Esophagus (tissue), 2 donors: ENCODE measurements around the gene CREB5. TPM values are rescaled to one million over a fixed set of nuclear protein-coding genes. Genes with fewer than 3 reads are reported as not detected.
"Not testable (repeated sequence)": the region's sequence is repeated elsewhere in the genome, so short reads cannot be mapped to it uniquely, and the experiment has no call there.

Experiments
- H3K27ac ChIP-seq, 2 donors: one replicate each; pipeline ENCODE4 v1.5.1; 2013; ENCODE audit warnings: low read depth in 2 of 2, mild to moderate bottlenecking in 2 of 2, inconsistent platforms in 1 of 2, low read length in 1 of 2, moderate library complexity in 1 of 2
- H3K27me3 ChIP-seq, 2 donors: one replicate each; pipeline ENCODE4 v1.6.1; 2013; ENCODE audit warnings: low read length in 2 of 2, control low read depth in 1 of 2, mild to moderate bottlenecking in 1 of 2; ENCODE audit not compliant: insufficient read depth in 2 of 2, control insufficient read depth in 1 of 2
- H3K36me3 ChIP-seq, 2 donors: one replicate each; pipeline ENCODE4 v1.6.1; 2013; ENCODE audit warnings: low read length in 1 of 2; ENCODE audit not compliant: control insufficient read depth in 2 of 2, insufficient read depth in 2 of 2
- H3K4me1 ChIP-seq, 2 donors: one replicate each; pipeline ENCODE4 v1.6.1; 2013; ENCODE audit warnings: low read length in 1 of 2; ENCODE audit not compliant: control insufficient read depth in 2 of 2, insufficient read depth in 2 of 2
- H3K4me3 ChIP-seq, 2 donors: one replicate each; pipeline ENCODE4 v1.5.1; 2013; ENCODE audit warnings: low read length in 2 of 2, mild to moderate bottlenecking in 2 of 2, low read depth in 1 of 2, moderate library complexity in 1 of 2
- H3K9me3 ChIP-seq, 2 donors: one replicate each; pipeline ENCODE4 v1.6.1; 2013; ENCODE audit warnings: mild to moderate bottlenecking in 2 of 2, low read depth in 1 of 2, low read length in 1 of 2, moderate library complexity in 1 of 2; ENCODE audit not compliant: control insufficient read depth in 2 of 2, insufficient read depth in 1 of 2
- WGBS, 2 donors: extraction: QIAGEN DNeasy Blood & Tissue Kit; methylation state at CpG; one replicate each; pipeline ENCODE4 v1.1.7; 2013; 5-methylcytosine and 5-hydroxymethylcytosine counted together
- polyA plus RNA-seq, 2 donors: library from polyadenylated mRNA; stranded (reverse); fragments of 200-250 nt; gene quantifications; one replicate each; pipeline ENCODE4 v1.2.3, GENCODE V29; 2013
- donor health status: healthy with polysubstance abuse.
- donor health status: Bipolar disorder and iron deficiency.

Gene CREB5
- polyA plus RNA-seq, 2 donors: 0.67 to 1.2 TPM

GRCh38 chr7:28546067-28546466 is 133.7 kb downstream of the CREB5 start:
- no peak overlapping the region for H3K4me3 ChIP-seq
- H3K27me3 ChIP-seq: no peaks in the 10 kb centered on the region
- H3K4me1 ChIP-seq: no peaks in the 10 kb centered on the region
- no peaks in the 10 kb centered on the region for H3K36me3 ChIP-seq
- no peaks in the 10 kb centered on the region for H3K9me3 ChIP-seq
- H3K27ac ChIP-seq: no peak overlapping the region

- Histone ChIP-seq H3K27ac (no peak overlapping the region), H3K4me3 (no peak overlapping the region), H3K4me1 (no peaks in the 10 kb centered on the region), H3K9me3 (no peaks in the 10 kb centered on the region), H3K36me3 (no peaks in the 10 kb centered on the region), H3K27me3 (no peaks in the 10 kb centered on the region)
- 98% methylated on average over 3 of the region's 3 CpGs for WGBS, 2 donors
These were observed 134.8 kb downstream of the CREB5 start for GRCh38 chr7:28547115-28547514.

- Histone ChIP-seq H3K36me3 (no peaks in the 10 kb centered on the region), H3K27ac (no peak overlapping the region), H3K4me1 (no peaks in the 10 kb centered on the region), H3K27me3 (no peaks in the 10 kb centered on the region), H3K4me3 (no peak overlapping the region), H3K9me3 (no peaks in the 10 kb centered on the region)
- WGBS, 2 donors: 64 to 76% methylated on average over 5 of the region's 5 CpGs
These were observed 136.1 kb downstream of the CREB5 start for GRCh38 chr7:28548416-28548815.

GRCh38 chr7:28549998-28550397 is 137.7 kb downstream of the CREB5 start:
- no peaks in the 10 kb centered on the region for H3K36me3 ChIP-seq
- WGBS, 2 donors: 70 to 75% methylated on average over 2 of the region's 2 CpGs

GRCh38 chr7:28550580-28551186 is 138.4 kb downstream of the CREB5 start:
- H3K4me1 ChIP-seq: no peaks in the 10 kb centered on the region
- no peak overlapping the region for H3K4me3 ChIP-seq
- WGBS, 2 donors: 60% methylated on average over 7 of the region's 7 CpGs
- H3K27me3 ChIP-seq: no peaks in the 10 kb centered on the region
- no peaks in the 10 kb centered on the region for H3K9me3 ChIP-seq
- no peaks in the 10 kb centered on the region for H3K36me3 ChIP-seq
- no peak overlapping the region for H3K27ac ChIP-seq

More at GRCh38 chr7:28549998-28550397, 137.7 kb downstream of the CREB5 start:
- Histone ChIP-seq H3K4me1 (no peaks in the 10 kb centered on the region), H3K9me3 (no peaks in the 10 kb centered on the region), H3K27me3 (no peaks in the 10 kb centered on the region), H3K27ac (no peak overlapping the region), H3K4me3 (no peak overlapping the region)

- no peaks in the 10 kb centered on the region for H3K36me3 ChIP-seq
- 9 to 19% methylated on average over 5 of the region's 5 CpGs for WGBS, 2 donors
These were observed 139.0 kb downstream of the CREB5 start for GRCh38 chr7:28551331-28551730.

GRCh38 chr7:28551766-28552165 is 139.4 kb downstream of the CREB5 start:
- not testable (repeated sequence) for H3K27ac ChIP-seq

More at GRCh38 chr7:28551331-28551730, 139.0 kb downstream of the CREB5 start:
- Histone ChIP-seq H3K27ac (no peak overlapping the region), H3K4me1 (no peaks in the 10 kb centered on the region), H3K9me3 (no peaks in the 10 kb centered on the region), H3K4me3 (no peak overlapping the region), H3K27me3 (no peaks in the 10 kb centered on the region)

GRCh38 chr7:28554802-28555471 is 142.6 kb downstream of the CREB5 start:
- H3K27me3 ChIP-seq: no peaks in the 10 kb centered on the region
- no peaks in the 10 kb centered on the region for H3K9me3 ChIP-seq
- H3K36me3 ChIP-seq: no peaks in the 10 kb centered on the region
- WGBS, 2 donors: 86 to 96% methylated on average over 4 of the region's 4 CpGs
- H3K4me3 ChIP-seq: no peak overlapping the region
- no peak overlapping the region for H3K27ac ChIP-seq
- peaks cover 0 to 2% of the 10 kb centered on the region in 2 donors for H3K4me1 ChIP-seq

More at GRCh38 chr7:28551766-28552165, 139.4 kb downstream of the CREB5 start:
- not testable (repeated sequence) for H3K27me3 ChIP-seq, H3K4me3 ChIP-seq, H3K4me1 ChIP-seq, H3K36me3 ChIP-seq, H3K9me3 ChIP-seq
- WGBS, 2 donors: 46 to 62% methylated on average over 1 of the region's 1 CpG

- no peaks in the 10 kb centered on the region for H3K27me3 ChIP-seq
- H3K27ac ChIP-seq: no peak overlapping the region
- WGBS, 2 donors: 63 to 66% methylated on average over 8 of the region's 8 CpGs
These were observed 143.7 kb downstream of the CREB5 start for GRCh38 chr7:28556025-28556424.

GRCh38 chr7:28556671-28557070 is 144.4 kb downstream of the CREB5 start:
- H3K4me1 ChIP-seq: peaks cover 0 to 2% of the 10 kb centered on the region in 2 donors
- no peaks in the 10 kb centered on the region for H3K9me3 ChIP-seq
- no peak overlapping the region for H3K4me3 ChIP-seq
- no peak overlapping the region for H3K27ac ChIP-seq
- H3K36me3 ChIP-seq: no peaks in the 10 kb centered on the region
- 73 to 80% methylated on average over 2 of the region's 2 CpGs for WGBS, 2 donors
- H3K27me3 ChIP-seq: no peaks in the 10 kb centered on the region

More at GRCh38 chr7:28556025-28556424, 143.7 kb downstream of the CREB5 start:
- peaks cover 0 to 2% of the 10 kb centered on the region in 2 donors for H3K4me1 ChIP-seq
- no peak overlapping the region for H3K4me3 ChIP-seq
- H3K36me3 ChIP-seq: no peaks in the 10 kb centered on the region
- H3K9me3 ChIP-seq: no peaks in the 10 kb centered on the region
